Activated naive CD8-positive, alpha-beta T cell treated with anti-CD3 and anti-CD28 coated beads, Interleukin-2, amount 50 U/mL, for 16 hours (primary cell): ENCODE measurements around the gene BCAS1.
"Not testable (repeated sequence)": the region's sequence is repeated elsewhere in the genome, so short reads cannot be mapped to it uniquely, and the experiment has no call there.

Source experiments
- DNase-seq: peaks from one replicate; pipeline ENCODE4 v3.0.0-alpha.2; 2020; ENCODE audit warnings: low read depth, low spot score

Gene BCAS1

DNA sequence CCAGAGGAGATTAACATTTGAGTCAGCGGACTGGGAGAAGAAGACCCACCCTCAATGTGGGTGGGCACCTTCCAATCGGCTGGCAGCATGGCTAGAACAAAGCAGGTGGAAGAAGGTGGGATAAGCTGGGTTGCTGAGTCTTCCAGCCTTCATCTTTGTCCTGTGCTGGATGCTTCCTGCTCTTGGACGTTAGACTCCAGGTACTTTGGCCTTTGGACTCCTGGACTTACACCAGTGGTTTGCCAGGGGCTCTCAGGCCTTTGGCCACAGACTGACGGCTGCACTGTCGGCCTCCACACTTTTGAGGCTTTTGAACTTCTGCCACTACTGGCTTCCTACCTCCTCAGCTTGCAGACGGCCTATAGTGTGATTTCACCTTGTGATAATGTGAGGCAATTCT is 50.8 kb downstream of the BCAS1 start:
- no peak for DNase-seq

DNA sequence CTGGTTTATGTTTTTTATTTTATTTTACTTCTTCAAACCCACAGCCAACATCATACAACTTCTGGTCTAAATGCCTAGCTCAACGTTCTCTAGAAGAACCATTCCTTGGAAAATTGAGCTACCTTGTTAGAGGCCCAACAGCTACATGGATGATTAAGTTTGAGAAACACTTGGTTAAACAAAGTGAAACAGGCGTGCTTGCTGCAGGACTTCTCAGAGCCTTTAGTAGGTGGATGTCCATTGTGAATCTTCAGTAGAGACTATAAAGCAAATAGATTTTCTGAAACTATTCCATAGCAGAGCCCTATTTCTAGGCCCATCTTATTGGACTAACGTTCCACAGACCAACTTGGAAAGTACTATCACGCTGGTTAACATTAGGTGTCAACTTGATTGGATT is 51.3 kb downstream of the BCAS1 start:
- no peak for DNase-seq

DNA sequence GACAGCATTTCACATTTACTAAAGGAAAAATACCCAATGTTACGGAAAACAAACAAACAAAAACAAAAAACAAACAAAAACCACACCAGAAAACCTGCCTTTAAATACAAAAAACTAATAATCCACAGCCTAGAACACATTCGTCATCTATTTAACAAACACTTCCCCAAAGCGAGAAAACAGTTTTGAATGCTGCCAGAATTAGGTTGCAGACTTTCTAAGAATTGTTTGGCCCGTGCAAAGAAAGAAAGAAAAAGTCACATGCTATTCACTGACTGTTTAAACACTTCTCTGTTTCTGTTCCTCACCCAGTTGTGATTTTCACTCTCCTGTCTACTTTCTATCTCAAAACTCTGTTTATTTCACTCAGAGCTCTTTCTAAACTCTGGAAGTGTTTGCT is 52.5 kb downstream of the BCAS1 start:
- DNase-seq, result no peak

DNA sequence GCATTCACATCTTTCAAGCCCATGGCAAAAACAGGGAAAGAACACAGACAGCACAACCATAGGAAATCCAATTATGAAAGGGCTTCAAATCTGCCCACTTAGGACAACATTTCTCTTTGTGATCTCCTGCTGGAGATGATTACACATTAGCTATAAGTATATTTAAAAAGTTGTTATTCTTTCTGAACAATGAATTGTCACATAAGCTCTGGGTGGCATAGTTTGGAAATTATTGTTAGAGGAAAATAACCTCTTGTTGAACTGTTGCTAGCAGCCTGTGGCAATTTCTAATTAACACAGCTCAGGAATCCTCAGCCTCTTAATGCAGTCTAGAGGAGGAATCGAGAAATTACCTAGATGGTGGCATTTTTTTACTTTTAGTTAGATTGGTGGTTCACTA is 54.9 kb downstream of the BCAS1 start:
- no peak for DNase-seq

DNA sequence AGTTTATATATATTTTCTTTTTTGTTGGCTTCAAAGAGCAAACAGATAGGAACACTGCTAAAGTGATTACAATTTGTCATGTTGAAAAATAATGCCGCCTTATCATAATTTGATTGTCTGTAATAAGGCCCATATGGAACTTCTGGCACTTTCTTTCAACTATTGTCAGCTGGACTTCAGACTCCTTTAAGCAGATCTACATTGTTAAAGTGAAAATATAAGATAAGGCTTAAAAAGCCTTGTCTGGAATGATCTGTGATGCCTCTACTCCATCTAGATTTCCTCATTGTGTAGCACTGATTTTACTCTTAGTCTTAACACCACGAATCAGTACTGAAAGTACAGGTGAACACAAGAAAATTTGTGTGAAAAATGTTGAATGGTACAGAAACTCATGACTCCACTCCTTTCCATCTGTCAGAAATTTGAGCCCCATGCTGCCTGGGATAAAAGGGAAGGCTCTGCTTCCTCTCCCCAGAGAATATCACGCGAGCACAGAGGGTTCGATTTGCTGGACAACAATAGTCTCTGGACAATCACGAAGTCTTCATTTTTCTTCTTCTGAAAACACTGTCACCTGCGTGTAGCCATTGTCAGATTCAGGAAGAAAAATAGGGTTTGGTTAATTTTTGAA is 56.0 kb downstream of the BCAS1 start:
- DNase-seq, result no peak

DNA sequence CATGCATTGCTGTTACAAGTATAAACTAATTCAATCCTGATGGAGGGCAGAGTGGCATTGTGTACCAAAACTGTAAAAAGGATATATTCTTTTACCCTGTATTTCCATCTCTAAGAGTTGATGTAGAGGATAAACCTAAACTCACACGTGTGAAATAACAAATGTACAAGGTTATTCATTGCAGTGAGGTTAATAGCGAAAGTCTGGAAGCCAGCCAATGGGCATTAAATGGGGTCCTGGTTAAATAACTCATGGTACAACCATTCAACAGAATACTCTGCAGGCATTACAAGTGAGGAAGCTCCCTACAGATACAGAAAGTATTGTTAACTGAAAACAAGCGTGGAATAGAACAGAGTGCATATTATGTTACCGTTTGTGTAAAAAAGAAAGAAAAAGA is 56.9 kb downstream of the BCAS1 start:
- no peak for DNase-seq

DNA sequence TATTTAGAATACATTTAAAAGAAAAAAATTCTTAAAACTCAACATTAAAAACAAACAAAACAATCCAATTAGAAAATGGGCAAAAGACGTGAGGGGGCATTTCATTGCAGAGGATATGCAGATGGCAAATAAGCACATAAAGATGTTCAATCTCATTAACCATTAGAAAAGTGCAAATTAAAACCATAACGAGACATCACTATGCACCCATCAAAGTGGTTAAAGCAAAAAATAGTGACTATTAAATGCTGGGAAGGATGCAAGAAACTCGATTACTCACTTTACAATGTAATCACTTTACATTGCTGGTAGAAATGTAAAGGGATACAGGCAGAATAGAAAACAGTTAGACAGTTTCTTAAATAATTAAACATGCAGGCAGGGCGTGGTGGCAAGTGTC is 59.0 kb downstream of the BCAS1 start:
- no peak for DNase-seq

DNA sequence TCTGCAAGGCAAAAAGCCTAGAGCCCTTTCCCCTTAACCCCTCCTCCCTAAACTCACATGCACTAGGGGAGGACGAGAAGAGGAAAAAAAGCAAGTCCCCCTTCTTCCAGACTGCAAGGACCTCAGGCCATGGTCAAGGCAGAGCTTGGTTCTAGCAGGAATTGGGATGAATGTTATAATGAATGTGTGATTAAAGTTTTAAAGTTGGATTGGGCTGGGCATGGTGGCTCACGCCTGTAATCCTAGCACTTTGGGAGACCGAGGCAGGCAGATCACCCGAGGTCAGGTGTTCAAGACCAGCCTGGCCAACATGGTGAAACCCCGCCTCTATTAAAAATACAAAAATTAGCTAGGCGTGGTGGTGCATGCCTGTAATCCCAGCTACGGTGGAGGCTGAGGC is 64.2 kb downstream of the BCAS1 start:
- not testable (repeated sequence) for DNase-seq

DNA sequence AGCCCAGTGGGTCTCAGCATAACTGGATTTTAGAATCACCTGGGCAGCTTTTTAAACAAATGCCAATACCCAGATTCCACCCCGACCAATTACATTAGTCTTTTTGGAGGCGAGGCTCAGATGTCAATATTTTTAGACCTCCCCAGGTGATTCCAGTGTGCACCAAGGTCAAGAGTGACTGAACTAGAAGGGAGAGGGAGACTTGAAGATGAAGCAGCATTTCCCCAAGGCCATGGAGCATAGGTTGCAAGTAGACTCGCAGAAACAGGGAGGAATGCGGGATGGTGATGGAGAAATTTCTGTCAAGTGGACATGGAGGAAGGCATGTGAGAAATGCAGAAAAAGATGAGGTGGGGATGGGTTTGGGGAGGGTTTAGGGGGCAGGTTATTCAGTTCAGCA is 64.9 kb downstream of the BCAS1 start:
- DNase-seq, result no peak

DNA sequence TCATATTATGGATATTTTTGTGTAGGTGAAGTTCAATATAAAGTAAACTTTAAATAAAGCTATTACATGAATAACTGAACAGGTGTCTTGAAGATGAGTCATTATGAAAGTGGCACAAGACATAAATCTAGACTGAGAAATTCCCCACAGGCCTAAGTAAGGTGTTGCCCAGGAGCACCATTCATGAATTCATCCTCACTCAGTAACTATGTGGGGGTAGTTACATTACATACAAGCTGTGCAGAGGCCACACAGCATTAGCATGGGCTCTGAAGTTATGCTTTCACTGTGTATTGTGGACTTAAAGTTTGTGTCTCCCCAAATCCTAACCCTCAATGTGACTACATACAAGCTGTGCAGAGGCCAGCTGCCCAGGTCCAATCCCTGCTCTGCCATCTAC is 65.9 kb downstream of the BCAS1 start:
- no peak for DNase-seq

DNA sequence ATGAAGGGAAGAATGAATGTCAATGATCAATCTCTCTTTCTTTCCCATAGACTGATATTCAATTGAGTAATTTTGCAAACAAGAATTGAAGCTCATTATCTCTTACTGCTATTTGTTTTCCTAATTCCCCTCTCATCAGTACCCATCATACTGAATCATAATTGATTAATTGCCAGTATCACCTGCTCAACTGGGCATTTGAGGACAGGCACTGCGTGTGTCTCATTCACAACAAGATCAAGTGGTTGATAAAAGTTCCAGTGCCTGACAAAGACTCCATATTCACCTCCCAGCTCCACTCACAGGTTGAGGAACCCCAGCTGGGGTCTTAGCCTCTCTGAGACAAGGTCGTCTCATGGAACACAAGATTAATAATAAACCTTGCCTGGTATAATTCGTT is 67.7 kb downstream of the BCAS1 start:
- no peak for DNase-seq

DNA sequence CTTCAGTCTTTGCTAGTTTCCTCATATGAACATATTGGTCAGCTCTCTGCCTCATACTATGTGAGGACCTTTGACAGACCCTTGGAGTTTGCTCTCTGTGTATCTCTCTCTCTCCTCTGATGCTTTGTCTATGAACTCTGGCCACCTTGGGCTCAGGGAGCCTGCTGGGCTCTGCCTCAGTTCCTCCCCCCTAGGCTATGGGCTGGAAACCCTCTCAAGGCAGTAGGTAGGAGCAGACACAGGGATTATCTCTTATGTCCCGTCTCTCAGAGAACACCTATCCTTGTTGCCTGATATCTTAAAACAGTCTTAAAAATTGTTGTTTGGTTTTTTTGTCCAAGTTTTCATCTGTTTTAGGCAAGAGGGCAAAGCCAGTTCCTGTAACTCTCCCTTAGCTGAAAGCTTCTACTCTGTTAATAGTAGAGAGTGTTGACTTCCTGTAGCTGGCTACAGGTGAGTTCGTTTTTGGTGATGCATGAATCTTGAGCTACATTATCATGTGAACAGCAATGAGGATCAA is 68.3 kb downstream of the BCAS1 start:
- DNase-seq, result no peak

DNA sequence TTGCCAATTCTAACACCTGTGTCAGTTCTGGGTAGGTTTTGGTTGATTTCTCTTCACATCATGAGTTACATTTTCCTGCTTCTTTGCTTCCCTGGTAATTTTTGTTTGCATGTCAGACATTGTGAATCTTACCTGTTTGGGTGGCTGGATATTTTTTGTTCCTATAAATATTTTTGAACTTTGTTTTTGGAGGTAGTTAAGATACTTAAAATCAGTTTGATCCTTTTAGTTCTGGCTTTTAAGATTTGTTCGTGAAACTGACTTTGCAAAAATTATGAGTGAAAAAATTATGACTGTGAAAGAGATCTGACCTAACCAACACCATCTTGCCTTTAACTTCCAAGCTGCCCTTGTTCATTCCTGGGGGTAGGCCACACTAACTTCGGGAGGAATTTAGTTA is 69.5 kb downstream of the BCAS1 start:
- DNase-seq, result no peak

DNA sequence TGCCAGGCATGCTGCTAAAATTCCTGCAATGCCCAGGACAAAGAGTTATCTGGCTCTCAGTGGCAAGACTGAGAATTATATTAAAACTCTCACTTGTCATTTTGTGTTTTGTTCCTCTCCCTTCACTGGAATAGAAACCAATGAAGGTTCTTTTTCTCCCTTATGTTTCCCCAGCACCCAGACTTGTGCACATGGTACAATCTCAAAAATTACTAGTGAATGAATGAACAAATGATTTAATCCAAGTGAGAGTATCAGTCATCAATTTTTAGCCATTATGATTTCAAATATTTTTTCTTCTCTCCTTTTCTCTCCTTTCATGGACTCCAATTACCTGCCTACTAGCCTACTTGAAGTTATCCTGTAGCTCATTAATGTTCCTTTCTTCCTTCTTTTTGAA is 70.1 kb downstream of the BCAS1 start:
- DNase-seq, result no peak

DNA sequence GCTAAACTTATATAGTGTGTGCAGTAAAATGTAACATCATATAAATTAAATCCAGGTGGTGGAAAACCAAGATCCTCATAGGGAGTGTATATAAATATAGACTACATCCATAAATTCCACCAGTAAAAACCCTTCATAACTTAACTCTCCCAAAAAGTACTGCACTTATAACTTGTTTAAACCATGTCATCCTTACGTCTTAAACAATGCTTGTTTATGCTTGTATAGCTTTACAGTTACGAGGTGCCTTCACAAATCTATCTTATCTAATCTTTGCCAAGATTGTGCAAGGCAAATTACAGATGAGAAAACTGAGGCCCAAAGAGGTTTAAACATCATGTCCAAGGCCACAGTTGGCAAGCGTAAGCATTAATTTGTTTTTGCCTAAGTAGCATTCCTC is 71.3 kb downstream of the BCAS1 start:
- no peak for DNase-seq

DNA sequence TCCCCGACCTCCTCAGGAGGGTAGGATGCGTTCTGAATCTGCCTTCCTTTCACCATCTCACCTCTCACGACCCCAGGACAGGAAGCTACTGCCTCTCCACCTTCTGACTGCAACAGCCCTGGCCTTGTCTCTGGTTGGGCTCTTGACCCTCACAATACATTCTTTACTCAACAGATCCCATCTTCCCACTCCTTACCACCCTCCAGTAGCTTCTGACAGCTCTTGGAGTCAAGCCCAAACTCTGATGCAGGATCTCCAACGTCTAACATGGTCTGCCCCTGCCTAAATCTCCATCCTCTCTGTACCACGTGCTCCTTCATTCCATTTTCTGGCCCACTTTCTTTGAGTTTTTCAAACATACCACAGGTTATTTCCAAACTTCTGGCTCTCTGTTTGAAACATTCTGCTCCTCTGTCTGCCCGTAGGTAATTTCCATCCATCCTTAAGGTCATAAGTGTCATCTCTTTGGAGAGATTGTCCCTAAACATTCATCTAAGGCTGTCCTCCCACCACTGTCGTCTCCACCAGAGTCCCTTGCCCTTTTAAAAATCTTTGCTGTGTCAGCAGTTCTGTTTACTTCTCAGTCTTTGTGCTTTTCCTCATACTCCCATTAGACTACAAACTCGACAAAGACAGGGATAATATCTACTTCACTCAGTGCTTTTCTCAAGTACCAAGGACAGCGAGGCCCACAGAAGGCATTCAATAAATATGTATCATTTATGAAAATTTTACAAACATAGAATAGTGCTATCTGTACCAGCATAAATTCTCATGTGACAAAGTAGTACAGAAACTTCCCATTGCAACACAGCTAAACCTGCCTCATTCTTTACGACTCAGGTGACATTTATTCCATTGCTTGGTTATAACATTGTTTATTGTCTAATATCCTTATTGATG is 73.6 kb downstream of the BCAS1 start:
- DNase-seq, result no peak

DNA sequence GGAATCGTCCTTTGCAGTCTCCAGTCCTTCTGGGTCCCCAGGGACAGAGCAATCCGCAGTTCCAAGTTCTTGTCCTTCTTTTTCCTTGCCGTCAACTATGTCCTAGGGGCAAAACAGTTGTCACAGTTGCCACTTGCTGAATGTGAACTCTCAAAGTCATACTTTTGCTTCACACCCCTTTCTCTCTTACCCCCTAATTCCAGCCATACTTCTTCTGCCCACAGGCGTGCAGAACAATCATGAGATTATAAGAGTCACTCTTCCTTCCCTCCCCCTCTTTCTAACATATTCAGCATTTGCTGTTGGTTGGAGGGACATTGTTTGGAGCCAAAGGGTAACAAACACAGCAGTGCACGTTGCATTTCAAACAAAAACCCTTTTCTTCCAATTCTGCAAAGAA is 74.4 kb downstream of the BCAS1 start:
- no peak for DNase-seq

DNA sequence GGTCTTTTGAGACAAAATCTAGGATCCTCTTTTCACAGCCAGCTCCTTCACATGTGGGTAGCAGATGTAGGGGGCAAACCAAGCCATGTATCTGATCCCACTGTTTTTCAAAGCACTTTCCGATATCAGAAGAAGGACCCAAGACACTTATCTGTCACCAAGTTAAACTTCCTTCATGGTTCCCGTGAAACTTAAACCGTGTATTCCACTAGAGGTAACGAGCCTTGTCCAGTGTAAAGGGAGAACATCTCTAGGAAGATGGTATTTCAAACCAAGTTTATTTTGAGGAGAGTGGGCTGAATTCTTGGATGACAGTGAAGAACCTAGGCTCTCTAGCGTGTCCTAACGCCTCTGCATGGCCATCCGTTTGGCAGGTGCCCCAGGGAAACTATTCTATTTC is 76.3 kb downstream of the BCAS1 start:
- DNase-seq, result no peak

DNA sequence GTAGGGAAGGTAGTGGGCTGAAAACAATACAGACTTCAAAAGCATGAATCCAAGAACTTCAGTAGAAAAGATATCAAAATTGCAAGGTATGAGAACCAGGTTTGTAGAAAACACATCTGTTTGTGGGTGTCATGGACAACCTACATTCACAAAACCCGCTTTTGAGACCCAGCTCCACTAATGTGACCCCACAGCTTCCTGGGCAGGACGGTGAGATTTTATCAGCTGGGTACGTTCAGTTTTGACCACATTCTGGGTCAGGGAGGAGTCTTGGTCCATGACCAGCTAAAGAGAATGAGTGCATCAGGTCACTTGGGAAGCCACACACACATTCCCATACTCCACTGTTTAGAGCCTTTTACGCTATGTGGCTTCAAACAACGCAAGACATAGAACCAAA is 77.1 kb downstream of the BCAS1 start:
- DNase-seq, result no peak

DNA sequence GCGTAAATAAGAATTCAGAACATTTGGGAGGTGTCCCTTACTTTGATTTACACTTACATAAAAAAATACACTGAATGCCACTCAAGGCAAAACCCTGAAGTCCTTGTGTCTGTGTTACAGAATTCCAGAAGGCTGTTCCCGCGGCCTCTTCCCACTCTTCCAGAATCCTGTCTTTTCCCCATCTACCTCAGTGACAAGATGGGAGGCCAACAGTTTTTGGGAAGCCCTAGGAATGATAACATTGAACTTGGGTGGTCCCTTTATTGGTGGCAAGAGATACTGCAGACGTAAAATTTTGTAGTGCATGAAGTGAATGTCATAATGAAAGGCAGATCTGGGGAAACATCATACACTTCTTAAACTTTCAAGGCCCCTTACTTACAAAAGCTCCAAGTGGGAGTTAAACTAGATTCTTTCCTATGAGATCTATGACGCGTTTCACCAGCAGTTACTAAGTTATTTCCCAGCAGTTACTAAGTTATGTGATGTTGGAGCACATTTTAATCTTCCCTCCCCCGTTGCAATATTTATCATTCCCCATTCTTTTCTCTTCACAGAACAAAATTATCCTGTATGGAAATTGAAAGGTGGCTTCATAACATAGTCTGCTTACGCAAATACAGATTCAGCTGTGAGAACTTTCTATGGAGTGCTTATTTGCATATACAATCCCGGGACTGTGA is 79.5 kb downstream of the BCAS1 start:
- DNase-seq, result no peak

DNA sequence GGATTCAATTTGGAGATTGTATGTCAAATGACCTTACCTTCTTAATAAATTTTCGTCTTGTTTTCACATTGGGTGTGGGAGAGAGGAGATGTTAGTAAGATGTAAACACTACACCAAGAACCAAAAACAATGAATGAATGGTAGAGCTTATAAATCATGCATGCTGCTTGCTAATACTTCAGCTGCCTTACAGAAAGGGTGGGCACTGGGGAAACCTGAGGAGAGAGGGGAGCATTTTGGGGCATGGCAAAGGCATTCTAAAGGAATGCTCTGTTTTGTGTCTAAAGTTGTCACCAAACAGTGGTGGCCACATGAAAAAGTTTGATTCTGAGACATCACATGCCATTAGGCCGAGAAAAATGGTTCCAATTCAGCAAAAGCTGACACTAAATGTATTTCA is 80.4 kb downstream of the BCAS1 start:
- no peak for DNase-seq

DNA sequence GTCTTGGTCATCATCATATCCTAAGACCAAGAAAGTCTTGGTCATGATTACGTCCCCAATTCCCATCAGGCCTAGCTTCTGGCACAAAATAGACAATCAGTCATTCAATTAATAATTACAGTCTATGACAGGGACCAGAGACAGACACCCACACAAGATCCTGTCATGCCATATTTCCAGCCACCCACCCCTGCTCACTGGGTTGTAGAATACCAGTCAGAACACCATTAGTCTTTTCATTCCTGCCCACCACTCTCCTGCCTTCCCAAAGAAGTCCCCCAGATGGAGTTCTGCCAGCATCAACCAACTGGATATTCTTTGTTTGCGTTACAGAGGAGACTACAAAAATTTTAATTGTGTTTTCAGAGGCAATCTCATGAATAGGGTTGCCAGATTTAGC is 81.0 kb downstream of the BCAS1 start:
- no peak for DNase-seq
